CD4-positive, alpha-beta T cell treated with Interleukin-21 for 1 hour (primary cell): Measurements from ENCODE around the gene DYNLT2.

ENCODE experiments used
- DNase-seq: peaks from one replicate; pipeline ENCODE4 v3.0.0-alpha.2; 2020

The DYNLT2 gene, protein sequence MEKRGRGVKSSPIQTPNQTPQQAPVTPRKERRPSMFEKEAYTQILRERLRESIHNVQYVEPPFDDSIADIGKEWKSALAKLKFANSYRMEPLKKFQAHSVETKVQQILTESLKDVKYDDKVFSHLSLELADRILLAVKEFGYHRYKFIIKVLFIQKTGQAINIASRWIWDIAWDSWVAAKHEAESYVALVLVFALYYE

GRCh38 chr6:169751242-169752073 lies at the start of gene DYNLT2, which contains the start of gene ERMARD:
Gene DYNLT2, minus strand, starts transcription at chr6:169751572. Its CDS starts 114 bp downstream, at chr6:169751458.
Gene ERMARD, plus strand, starts transcription at chr6:169751622. Its CDS starts 36 bp downstream, at chr6:169751658.
- peak; percentile 94 for DNase-seq

DNA sequence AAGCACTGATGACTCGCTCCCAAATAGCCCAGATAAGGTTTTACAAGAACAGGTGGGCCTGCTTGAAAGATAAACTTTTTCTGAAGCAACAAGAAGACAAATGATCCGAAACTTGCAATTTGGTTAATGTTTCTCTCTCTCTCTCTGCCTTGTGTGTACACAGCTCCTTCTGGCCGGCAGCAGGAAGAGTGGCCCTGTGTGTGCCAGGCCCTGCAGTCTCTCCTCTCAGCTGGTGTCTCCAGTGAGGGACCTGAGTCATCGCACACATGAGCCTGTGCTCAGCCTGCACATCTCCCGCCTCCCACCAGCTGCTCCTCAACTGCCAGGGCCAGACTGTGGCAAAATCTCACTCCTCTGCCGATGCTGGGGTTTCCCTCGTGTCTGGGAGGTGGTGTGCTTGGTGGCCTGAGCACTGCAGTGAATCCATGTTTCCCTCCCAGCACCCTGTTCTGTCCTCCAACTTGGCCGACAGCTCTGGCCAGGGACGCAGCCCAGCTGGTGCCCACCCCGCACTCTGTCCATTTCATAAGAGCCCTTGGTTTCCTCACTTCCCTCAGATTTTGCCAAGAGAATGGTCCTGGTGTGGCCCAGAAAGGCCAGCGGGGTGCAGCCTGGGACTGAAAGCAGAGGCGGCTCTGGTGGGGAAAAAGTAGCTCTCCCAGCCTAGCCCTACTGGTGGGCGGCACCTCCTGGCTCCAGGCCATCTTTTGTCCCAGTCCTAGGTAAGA lies 49.5 kb upstream of the DYNLT2 start:
- no peak for DNase-seq

GRCh38 chr6:169800116-169800667 lies 48.8 kb upstream of the DYNLT2 start:
- DNase-seq, result no peak

DNA sequence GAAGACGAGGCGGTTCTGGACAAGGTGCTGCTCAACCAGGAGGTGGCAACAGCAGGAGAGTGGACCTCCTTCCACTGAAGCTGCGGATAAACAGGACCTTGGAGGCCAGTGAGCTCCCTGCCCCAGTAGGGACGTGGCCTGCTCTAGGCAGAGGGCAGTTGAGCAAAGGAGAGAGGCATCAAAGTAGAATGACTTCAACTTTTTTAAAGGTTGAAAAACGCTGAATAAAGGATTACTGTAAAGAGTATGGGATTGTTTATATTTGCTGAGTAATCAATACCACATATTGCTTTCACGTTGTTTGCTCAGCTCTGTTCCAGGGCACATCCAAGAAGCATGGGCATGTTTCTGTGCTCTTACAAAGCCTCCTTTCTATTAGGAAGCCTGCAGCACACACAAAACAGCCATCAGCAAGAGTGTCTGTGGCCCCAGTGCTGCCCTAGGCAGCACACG lies 48.1 kb upstream of the DYNLT2 start:
- DNase-seq, result no peak

- DNase-seq, result no peak
Measured at GRCh38 chr6:169798764-169799473, 47.5 kb upstream of the DYNLT2 start.

GRCh38 chr6:169795196-169795595 lies 43.8 kb upstream of the DYNLT2 start:
- DNase-seq, result no peak

- no peak for DNase-seq
Measured at GRCh38 chr6:169794317-169795055, 43.1 kb upstream of the DYNLT2 start.

GRCh38 chr6:169793408-169793807 lies 42.0 kb upstream of the DYNLT2 start:
- no peak for DNase-seq

DNA sequence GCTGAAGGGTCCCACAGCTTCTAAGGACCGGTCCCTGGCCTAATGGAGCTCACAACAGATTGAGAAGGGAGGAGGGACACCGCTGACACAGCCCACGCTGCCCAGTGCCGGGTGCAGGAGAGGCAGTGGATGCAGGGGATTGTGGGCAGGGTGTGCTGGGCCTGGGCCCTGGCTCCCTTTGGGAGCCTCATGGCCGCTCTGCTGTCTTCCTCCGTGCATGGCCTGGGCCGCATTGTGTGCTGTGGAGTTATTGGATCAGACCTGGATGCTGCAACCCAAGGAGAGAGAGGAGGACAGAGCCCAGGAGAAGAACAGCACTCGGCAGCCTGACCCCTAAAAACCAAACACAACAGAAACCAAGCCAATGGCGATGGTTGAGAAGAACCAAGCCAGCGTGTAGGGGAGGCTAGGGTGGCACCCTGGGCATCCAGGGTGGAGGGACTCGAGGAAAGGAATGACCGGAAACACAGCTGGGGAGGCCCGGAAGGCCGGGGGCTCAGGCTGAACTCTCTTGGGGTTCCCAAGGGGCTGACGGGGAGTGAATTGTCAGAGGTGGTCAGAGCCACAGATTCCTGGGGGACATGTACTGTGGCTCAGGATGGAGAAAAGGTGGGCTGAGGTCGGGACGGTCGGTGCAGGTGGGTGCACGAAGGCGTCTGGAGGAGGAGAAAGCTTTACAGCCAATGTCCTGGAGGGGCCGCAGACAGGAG lies 41.1 kb upstream of the DYNLT2 start:
- DNase-seq, result no peak

GRCh38 chr6:169791721-169792131 lies 40.4 kb upstream of the DYNLT2 start:
- no peak for DNase-seq

GRCh38 chr6:169789944-169790927 lies 38.9 kb upstream of the DYNLT2 start:
- peak; percentile 73 for DNase-seq

- no peak for DNase-seq
Measured at GRCh38 chr6:169789146-169789943, 38.0 kb upstream of the DYNLT2 start.

- no peak for DNase-seq
Measured at GRCh38 chr6:169788809-169789145, 37.4 kb upstream of the DYNLT2 start.

DNA sequence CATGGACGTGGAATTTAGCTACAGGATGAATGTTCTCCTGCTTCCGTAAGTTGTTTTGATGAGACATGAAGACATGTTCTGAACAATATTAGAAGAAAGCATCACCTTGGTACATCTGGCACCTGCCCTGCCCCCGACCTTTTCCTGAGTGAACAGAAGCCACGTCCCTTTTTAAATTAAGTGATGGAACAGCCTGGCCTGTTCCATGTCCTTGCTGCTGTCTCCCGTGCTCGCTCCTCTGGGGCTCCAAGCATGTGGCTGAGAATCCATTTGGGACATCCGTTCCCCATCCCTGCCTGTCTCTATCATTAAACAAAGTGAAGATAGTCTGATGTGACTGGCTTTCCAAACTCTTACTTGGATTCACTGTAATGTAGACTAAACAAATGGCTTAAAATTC lies 36.4 kb upstream of the DYNLT2 start:
- no peak for DNase-seq

GRCh38 chr6:169786349-169786748 lies 35.0 kb upstream of the DYNLT2 start:
- DNase-seq, result no peak

- DNase-seq, result no peak
Measured at GRCh38 chr6:169785566-169785965, 34.2 kb upstream of the DYNLT2 start.

- no peak for DNase-seq
Measured at GRCh38 chr6:169784821-169785340, 33.5 kb upstream of the DYNLT2 start.

DNA sequence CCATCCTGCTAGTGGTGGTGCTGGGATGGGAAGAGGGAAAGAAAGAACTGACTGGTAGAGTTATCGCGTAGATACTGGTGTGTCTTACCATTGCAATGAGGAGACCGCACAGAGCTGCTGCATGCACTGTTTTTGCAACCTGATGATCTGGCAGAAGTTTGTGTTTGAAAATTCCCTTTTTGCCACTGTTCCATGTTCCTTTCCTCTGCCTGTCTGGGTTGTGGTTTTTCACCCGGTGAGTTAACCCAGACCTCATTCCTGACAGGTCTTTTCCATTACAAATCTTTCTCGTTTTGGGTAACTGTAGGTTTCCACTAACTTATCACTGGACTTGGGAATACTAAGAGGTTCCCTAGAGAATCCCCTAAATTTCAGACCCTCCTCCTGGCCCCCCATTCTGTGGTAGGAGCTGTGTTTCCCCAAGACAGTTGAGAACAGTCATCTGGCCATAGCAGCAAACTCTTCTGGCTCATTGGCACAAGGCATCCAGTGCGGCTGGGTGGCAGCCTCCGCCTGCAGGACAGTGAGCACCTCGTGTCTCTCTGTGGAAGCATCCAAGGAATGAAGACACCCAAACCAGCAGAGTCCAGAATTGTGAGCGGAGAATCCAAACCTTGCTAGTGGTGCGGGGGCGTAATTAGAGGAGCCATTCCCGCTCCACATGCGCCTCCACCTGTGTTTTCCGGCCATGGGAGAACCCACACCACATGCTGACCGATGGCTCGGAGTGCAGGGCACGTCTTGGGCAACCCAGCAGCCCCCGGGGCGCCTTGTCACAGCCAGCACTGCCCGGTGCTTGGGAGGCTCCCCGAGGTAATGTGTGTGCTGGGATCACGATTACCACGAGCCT lies 32.8 kb upstream of the DYNLT2 start:
- DNase-seq, result no peak
